CD4-positive, alpha-beta T cell treated with Interleukin-17A for 4 hours (primary cell): ENCODE results near the gene SH3RF3.
A peak's percentile ranks its signal among the peaks of the same experiment; 100 is the strongest.

Experiments
- DNase-seq: peaks from one replicate; pipeline ENCODE4 v3.0.0-alpha.2; 2020; ENCODE audit warnings: mixed read lengths

SH3RF3 gene

GRCh38 chr2:109486711-109487535 is 357.9 kb downstream of the SH3RF3 start:
- DNase-seq: no peak

GRCh38 chr2:109487536-109487869 is 358.5 kb downstream of the SH3RF3 start:
- DNase-seq: no peak

GRCh38 chr2:109487871-109488655 is 359.1 kb downstream of the SH3RF3 start:
- no peak for DNase-seq

GRCh38 chr2:109489296-109489695 is 360.3 kb downstream of the SH3RF3 start:
- no peak for DNase-seq

- DNase-seq: no peak
These were observed 364.4 kb downstream of the SH3RF3 start for GRCh38 chr2:109493176-109493935.

GRCh38 chr2:109494351-109494750 is 365.3 kb downstream of the SH3RF3 start:
- no peak for DNase-seq

- DNase-seq: no peak
These were observed 368.5 kb downstream of the SH3RF3 start for GRCh38 chr2:109497463-109497862.

- no peak for DNase-seq
These were observed 369.2 kb downstream of the SH3RF3 start for GRCh38 chr2:109497911-109498870.

- no peak for DNase-seq
These were observed 369.9 kb downstream of the SH3RF3 start for GRCh38 chr2:109498906-109499305.

- no peak for DNase-seq
These were observed 370.6 kb downstream of the SH3RF3 start for GRCh38 chr2:109499566-109499965.

GRCh38 chr2:109500910-109501309 is 371.9 kb downstream of the SH3RF3 start:
- DNase-seq: no peak

GRCh38 chr2:109501461-109501860 is 372.5 kb downstream of the SH3RF3 start:
- no peak for DNase-seq

- no peak for DNase-seq
These were observed 374.2 kb downstream of the SH3RF3 start for GRCh38 chr2:109503191-109503590.

GRCh38 chr2:109507217-109507616 is 378.2 kb downstream of the SH3RF3 start:
- DNase-seq: no peak

- no peak for DNase-seq
These were observed 378.8 kb downstream of the SH3RF3 start for GRCh38 chr2:109507828-109508227.

GRCh38 chr2:109508556-109508955 is 379.6 kb downstream of the SH3RF3 start:
- DNase-seq: no peak

GRCh38 chr2:109510136-109511028 is 381.4 kb downstream of the SH3RF3 start:
- DNase-seq: peak; percentile 81

GRCh38 chr2:109511168-109511567 is 382.2 kb downstream of the SH3RF3 start:
- no peak for DNase-seq

- no peak for DNase-seq
These were observed 383.1 kb downstream of the SH3RF3 start for GRCh38 chr2:109512076-109512475.

- no peak for DNase-seq
These were observed 384.2 kb downstream of the SH3RF3 start for GRCh38 chr2:109513230-109513629.
